ENCODE data around the gene OR52D1. TPM values are rescaled to one million over a fixed set of nuclear protein-coding genes. Genes with fewer than 3 reads are reported as not detected.

Gene OR52D1
- total and polyA plus RNA-seq, 2 of the 4 experiments (the other 2 are of a cell fraction) = not detected

DNA sequence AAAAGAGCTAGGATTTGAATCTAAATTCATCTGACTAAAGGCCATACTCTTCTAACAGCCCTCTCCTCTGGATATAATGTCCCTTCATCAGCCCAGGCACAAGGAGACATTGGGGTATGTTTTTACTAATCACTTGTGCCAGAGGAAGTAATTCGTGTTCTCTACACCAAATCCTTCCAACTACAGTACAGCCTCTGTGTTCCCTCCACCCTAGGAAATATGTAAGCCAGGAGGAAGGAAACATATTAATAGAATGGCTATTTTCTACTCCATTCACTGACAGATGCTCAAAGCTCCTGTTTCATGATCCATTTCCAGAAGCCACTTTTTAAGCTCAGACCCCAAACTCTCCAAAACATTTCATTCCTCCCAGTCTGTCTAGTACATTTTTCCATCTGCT lies 40.0 kb downstream of the OR52D1 start:
- Histone ChIP-seq H3K9me1 (ENCODE audit: insufficient read depth, low read length) (no peaks in the 10 kb centered on the region), H2AFZ (replicated peaks; ENCODE audit: low read length, poor library complexity) (no peak overlapping the region), H3K4me2 (ENCODE audit: low read depth, low read length) (no peak overlapping the region), H3K9ac (ENCODE audit: low read depth, low read length) (no peak overlapping the region), H3K27me3 (ENCODE audit: control insufficient read depth, insufficient read depth, low read length) (peaks cover 4% of the 10 kb centered on the region), H4K5ac (ENCODE audit: low read depth, low read length) (no peak overlapping the region), H3K36me3 (ENCODE audit: control insufficient read depth, insufficient read depth, low read length) (no peaks in the 10 kb centered on the region), H4K8ac (ENCODE audit: low read depth in 2 of 2, low read length in 2 of 2) (no peak overlapping the region), H3K4ac (ENCODE audit: low read depth, low read length) (no peak overlapping the region), H2BK5ac (ENCODE audit: low read depth, low read length, poor library complexity, severe bottlenecking) (no peak overlapping the region), H3K4me3 (ENCODE audit: insufficient read depth, low read depth, low read length) (no peak overlapping the region), H3K27ac (ENCODE audit: insufficient read depth, low read length) (no peak overlapping the region), H2AK5ac (ENCODE audit: low read depth, low read length) (no peak overlapping the region), H4K20me1 (ENCODE audit: insufficient read depth, low read length) (no peaks in the 10 kb centered on the region), H2BK120ac (ENCODE audit: low read depth, low read length) (no peak overlapping the region), H3K4me1 (ENCODE audit: control insufficient read depth, insufficient read depth, low read length) (no peaks in the 10 kb centered on the region), H4K91ac (ENCODE audit: insufficient read depth, low read depth, low read length) (no peak overlapping the region), H2BK20ac (ENCODE audit: low read depth, low read length) (no peak overlapping the region), H3K23ac (ENCODE audit: low read depth, low read length) (no peak overlapping the region), H3K79me1 (ENCODE audit: low read depth in 1 of 2, low read length in 2 of 2) (no peaks in the 10 kb centered on the region), H3K9me3 (ENCODE audit: control insufficient read depth, insufficient read depth, low read length) (no peaks in the 10 kb centered on the region), H2BK15ac (ENCODE audit: low read depth, low read length) (no peak overlapping the region), H3K56ac (ENCODE audit: extremely low read depth, insufficient read depth, low read length) (no peak overlapping the region), H3K14ac (replicated peaks; ENCODE audit: low read depth, low read length) (no peak overlapping the region), H2AK9ac (replicated peaks; ENCODE audit: low read depth, low read length, poor library complexity) (no peak overlapping the region), H3K18ac (ENCODE audit: low read depth, low read length) (no peak overlapping the region)
- no peak for DNase-seq
- ATAC-seq (ENCODE audit: low read depth) = no peak
- POLR2A ChIA-PET (ENCODE audit: unreplicated experiment) = no interaction called here
- WGBS, 2 experiments (ENCODE audit: extremely low coverage in 2 of 2, insufficient read length in 1 of 2) = no CpG with 5 or more reads among the region's 1 CpG
- CTCF ChIA-PET = no interaction called here
- TF ChIP-seq MAFK (IDR thresholded peaks at IDR 0.05; ENCODE audit: low read depth, low read length) (no peak), RCOR1 (IDR thresholded peaks at IDR 0.05; ENCODE audit: insufficient replicate concordance, low read length) (no peak), SMC3 (IDR thresholded peaks at IDR 0.05; ENCODE audit: low read depth, low read length) (no peak), POLR2A (IDR thresholded peaks at IDR 0.05; ENCODE audit: low read depth, low read length) (no peak), MXI1 (IDR thresholded peaks at IDR 0.05; ENCODE audit: borderline replicate concordance, low read depth, low read length) (no peak), RFX5 (IDR thresholded peaks at IDR 0.05; ENCODE audit: low read depth, low read length) (no peak), CHD1 (IDR thresholded peaks at IDR 0.05; ENCODE audit: low read depth, low read length) (no peak), RAD21 (IDR thresholded peaks at IDR 0.05; ENCODE audit: low read length) (no peak), NFE2L2 (IDR thresholded peaks at IDR 0.05; ENCODE audit: low read depth, low read length) (no peak), CEBPB (IDR thresholded peaks at IDR 0.05; ENCODE audit: low read depth, low read length) (no peak), BHLHE40 (IDR thresholded peaks at IDR 0.05; ENCODE audit: low read depth, low read length) (no peak), MAZ (IDR thresholded peaks at IDR 0.05; ENCODE audit: borderline replicate concordance, low read depth, low read length) (no peak), FOS (IDR thresholded peaks at IDR 0.05; ENCODE audit: low read depth, low read length) (no peak)
- TF ChIP-seq, protein P1, sequence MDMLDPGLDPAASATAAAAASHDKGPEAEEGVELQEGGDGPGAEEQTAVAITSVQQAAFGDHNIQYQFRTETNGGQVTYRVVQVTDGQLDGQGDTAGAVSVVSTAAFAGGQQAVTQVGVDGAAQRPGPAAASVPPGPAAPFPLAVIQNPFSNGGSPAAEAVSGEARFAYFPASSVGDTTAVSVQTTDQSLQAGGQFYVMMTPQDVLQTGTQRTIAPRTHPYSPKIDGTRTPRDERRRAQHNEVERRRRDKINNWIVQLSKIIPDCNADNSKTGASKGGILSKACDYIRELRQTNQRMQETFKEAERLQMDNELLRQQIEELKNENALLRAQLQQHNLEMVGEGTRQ (IDR thresholded peaks at IDR 0.05; ENCODE audit: low read depth, low read length) = no peak
- TF ChIP-seq, protein P2, sequence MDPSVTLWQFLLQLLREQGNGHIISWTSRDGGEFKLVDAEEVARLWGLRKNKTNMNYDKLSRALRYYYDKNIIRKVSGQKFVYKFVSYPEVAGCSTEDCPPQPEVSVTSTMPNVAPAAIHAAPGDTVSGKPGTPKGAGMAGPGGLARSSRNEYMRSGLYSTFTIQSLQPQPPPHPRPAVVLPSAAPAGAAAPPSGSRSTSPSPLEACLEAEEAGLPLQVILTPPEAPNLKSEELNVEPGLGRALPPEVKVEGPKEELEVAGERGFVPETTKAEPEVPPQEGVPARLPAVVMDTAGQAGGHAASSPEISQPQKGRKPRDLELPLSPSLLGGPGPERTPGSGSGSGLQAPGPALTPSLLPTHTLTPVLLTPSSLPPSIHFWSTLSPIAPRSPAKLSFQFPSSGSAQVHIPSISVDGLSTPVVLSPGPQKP (IDR thresholded peaks at IDR 0.05; ENCODE audit: borderline replicate concordance, low read depth, low read length) = no peak
- TF ChIP-seq, protein P3, sequence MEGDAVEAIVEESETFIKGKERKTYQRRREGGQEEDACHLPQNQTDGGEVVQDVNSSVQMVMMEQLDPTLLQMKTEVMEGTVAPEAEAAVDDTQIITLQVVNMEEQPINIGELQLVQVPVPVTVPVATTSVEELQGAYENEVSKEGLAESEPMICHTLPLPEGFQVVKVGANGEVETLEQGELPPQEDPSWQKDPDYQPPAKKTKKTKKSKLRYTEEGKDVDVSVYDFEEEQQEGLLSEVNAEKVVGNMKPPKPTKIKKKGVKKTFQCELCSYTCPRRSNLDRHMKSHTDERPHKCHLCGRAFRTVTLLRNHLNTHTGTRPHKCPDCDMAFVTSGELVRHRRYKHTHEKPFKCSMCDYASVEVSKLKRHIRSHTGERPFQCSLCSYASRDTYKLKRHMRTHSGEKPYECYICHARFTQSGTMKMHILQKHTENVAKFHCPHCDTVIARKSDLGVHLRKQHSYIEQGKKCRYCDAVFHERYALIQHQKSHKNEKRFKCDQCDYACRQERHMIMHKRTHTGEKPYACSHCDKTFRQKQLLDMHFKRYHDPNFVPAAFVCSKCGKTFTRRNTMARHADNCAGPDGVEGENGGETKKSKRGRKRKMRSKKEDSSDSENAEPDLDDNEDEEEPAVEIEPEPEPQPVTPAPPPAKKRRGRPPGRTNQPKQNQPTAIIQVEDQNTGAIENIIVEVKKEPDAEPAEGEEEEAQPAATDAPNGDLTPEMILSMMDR (conservative IDR thresholded peaks at IDR 0.05; ENCODE audit: low read depth, low read length) = no peak
- in situ Hi-C loops (cut with MboI; ENCODE audit: low sequenced_read_pairs) (no loop called here), intact Hi-C loops (cut with micrococcal nuclease) (no loop called here), dilution Hi-C loops (cut with HindIII; ENCODE audit: low sequenced_read_pairs, unreplicated experiment) (no loop called here)
- BruUV-seq (replicated peaks) = no TSS peak

Data from IMR-90 (cell line).